Measurements from ENCODE around the gene CFB. TPM values are rescaled to one million over a fixed set of nuclear protein-coding genes. Genes with fewer than 3 reads are reported as not detected.
A peak's percentile ranks its signal among the peaks of the same experiment; 100 is the strongest.
"Not testable (repeated sequence)": the region's sequence is repeated elsewhere in the genome, so short reads cannot be mapped to it uniquely, and the experiment has no call there.

The CFB gene
- total RNA-seq, 1 experiment from 2014 or later: 0.32 TPM

DNA sequence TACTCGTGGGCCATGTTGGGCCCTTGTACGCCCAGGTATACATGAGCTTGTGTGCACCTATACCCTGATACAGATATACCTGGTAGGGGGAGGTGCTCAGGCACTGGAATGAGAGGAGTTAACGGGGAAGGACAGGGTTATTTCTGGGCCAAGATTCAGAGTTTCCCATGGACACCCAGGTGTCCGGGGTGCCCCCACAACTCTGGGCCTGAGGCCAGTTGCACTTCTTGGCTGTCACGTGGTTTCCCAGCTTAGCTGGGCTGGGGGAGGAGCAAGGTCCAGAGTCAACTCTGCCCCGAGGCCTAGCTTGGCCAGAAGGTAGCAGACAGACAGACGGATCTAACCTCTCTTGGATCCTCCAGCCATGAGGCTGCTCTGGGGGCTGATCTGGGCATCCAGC lies 35.8 kb downstream of the CFB start, which contains the start of gene C4A:
TSS of gene C4A (plus strand) at position 314 of the 400 bp plus-strand sequence. CDS start at position 365, 51 bp downstream.
- H3K4me1 ChIP-seq (ENCODE audit: insufficient read depth, low read length, poor library complexity, severe bottlenecking); H3K9me3 ChIP-seq (ENCODE audit: low read depth, low read length, poor library complexity, severe bottlenecking); H3K27ac ChIP-seq (ENCODE audit: low read depth, low read length, poor library complexity, severe bottlenecking); POLR2A ChIA-PET (ENCODE audit: low non-redundant PET); BruUV-seq (replicated peaks); H3K36me3 ChIP-seq (ENCODE audit: insufficient read depth, low read length, poor library complexity, severe bottlenecking); DNase-seq (ENCODE audit: low spot score); intact Hi-C loops (cut with micrococcal nuclease; ENCODE audit: unreplicated experiment); H3K27me3 ChIP-seq (replicated peaks; ENCODE audit: insufficient read depth, low read depth, low read length, poor library complexity); CTCF ChIA-PET; H3K4me3 ChIP-seq (ENCODE audit: low read depth, low read length, poor library complexity, severe bottlenecking): not testable (repeated sequence)

- intact Hi-C loops (cut with micrococcal nuclease; ENCODE audit: unreplicated experiment); BruUV-seq (replicated peaks); DNase-seq (ENCODE audit: low spot score); H3K27ac ChIP-seq (ENCODE audit: low read depth, low read length, poor library complexity, severe bottlenecking); H3K36me3 ChIP-seq (ENCODE audit: insufficient read depth, low read length, poor library complexity, severe bottlenecking); H3K4me1 ChIP-seq (ENCODE audit: insufficient read depth, low read length, poor library complexity, severe bottlenecking); POLR2A ChIA-PET (ENCODE audit: low non-redundant PET); CTCF ChIA-PET; H3K27me3 ChIP-seq (replicated peaks; ENCODE audit: insufficient read depth, low read depth, low read length, poor library complexity); H3K4me3 ChIP-seq (ENCODE audit: low read depth, low read length, poor library complexity, severe bottlenecking); H3K9me3 ChIP-seq (ENCODE audit: low read depth, low read length, poor library complexity, severe bottlenecking): not testable (repeated sequence)
Observed at GRCh38 chr6:31989363-31989762, 43.5 kb downstream of the CFB start.

DNA sequence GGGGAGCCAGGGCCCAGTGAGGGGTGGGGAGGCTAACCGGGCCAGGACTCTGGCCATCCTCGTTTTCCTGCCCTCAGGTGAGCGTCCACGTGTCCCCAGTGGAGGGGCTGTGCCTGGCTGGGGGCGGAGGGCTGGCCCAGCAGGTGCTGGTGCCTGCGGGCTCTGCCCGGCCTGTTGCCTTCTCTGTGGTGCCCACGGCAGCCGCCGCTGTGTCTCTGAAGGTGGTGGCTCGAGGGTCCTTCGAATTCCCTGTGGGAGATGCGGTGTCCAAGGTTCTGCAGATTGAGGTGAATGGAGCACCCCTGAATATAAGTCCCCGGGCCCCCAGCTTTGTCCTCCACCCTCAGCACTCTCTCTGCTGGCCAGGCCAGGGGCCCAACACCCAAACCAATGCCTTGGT lies 48.5 kb downstream of the CFB start:
- intact Hi-C loops (cut with micrococcal nuclease; ENCODE audit: unreplicated experiment); H3K4me3 ChIP-seq (ENCODE audit: low read depth, low read length, poor library complexity, severe bottlenecking); H3K36me3 ChIP-seq (ENCODE audit: insufficient read depth, low read length, poor library complexity, severe bottlenecking); POLR2A ChIA-PET (ENCODE audit: low non-redundant PET); DNase-seq (ENCODE audit: low spot score); H3K27me3 ChIP-seq (replicated peaks; ENCODE audit: insufficient read depth, low read depth, low read length, poor library complexity); CTCF ChIA-PET; H3K9me3 ChIP-seq (ENCODE audit: low read depth, low read length, poor library complexity, severe bottlenecking); H3K4me1 ChIP-seq (ENCODE audit: insufficient read depth, low read length, poor library complexity, severe bottlenecking); BruUV-seq (replicated peaks); H3K27ac ChIP-seq (ENCODE audit: low read depth, low read length, poor library complexity, severe bottlenecking): not testable (repeated sequence)

GRCh38 chr6:31996385-31996784 lies 50.5 kb downstream of the CFB start:
- H3K27me3 ChIP-seq (replicated peaks; ENCODE audit: insufficient read depth, low read depth, low read length, poor library complexity); DNase-seq (ENCODE audit: low spot score); CTCF ChIA-PET; BruUV-seq (replicated peaks); H3K4me3 ChIP-seq (ENCODE audit: low read depth, low read length, poor library complexity, severe bottlenecking); H3K4me1 ChIP-seq (ENCODE audit: insufficient read depth, low read length, poor library complexity, severe bottlenecking); intact Hi-C loops (cut with micrococcal nuclease; ENCODE audit: unreplicated experiment); H3K9me3 ChIP-seq (ENCODE audit: low read depth, low read length, poor library complexity, severe bottlenecking); POLR2A ChIA-PET (ENCODE audit: low non-redundant PET); H3K36me3 ChIP-seq (ENCODE audit: insufficient read depth, low read length, poor library complexity, severe bottlenecking); H3K27ac ChIP-seq (ENCODE audit: low read depth, low read length, poor library complexity, severe bottlenecking): not testable (repeated sequence)

Small RNAs within 50 kb of the gene (microRNA-seq; reads per million reads assigned to microRNA genes)
- 3.2 reads per million, percentile 7 among the genes with 10 or more reads in this experiment for gene MIR1236

Other genes with a start within 250 kb of the CFB start
- 36.3 and 45.6 TPM in 2 replicates for gene ABHD16A, start 242.8 kb upstream of the CFB start, total RNA-seq (2021)
- not detected in 2 replicates for gene LY6G6F, start 239.2 kb upstream of the CFB start, total RNA-seq (2021)
- gene LY6G6D, start 230.7 kb upstream of the CFB start, total RNA-seq (2021): not detected in 2 replicates
- gene LY6G6C, start 224.3 kb upstream of the CFB start, total RNA-seq (2021): 0.42 and 0.80 TPM in 2 replicates
- not detected in 2 replicates for gene MPIG6B, start 222.7 kb upstream of the CFB start, total RNA-seq (2021)
- gene DDAH2, start 216.8 kb upstream of the CFB start, total RNA-seq (2021): 68.2 and 86.7 TPM in 2 replicates
- 371 and 431 TPM in 2 replicates for gene CLIC1, start 209.6 kb upstream of the CFB start, total RNA-seq (2021)
- gene MSH5, start 206.1 kb upstream of the CFB start, total RNA-seq (2021): 76.4 and 102 TPM in 2 replicates
- gene SAPCD1, start 183.4 kb upstream of the CFB start, total RNA-seq (2021): 9.9 and 19.9 TPM in 2 replicates
- 2.7 and 2.8 TPM in 2 replicates for gene VWA7, start 168.8 kb upstream of the CFB start, total RNA-seq (2021)
- 233 and 247 TPM in 2 replicates for gene VARS1, start 150.3 kb upstream of the CFB start, total RNA-seq (2021)
- gene LSM2, start 139.1 kb upstream of the CFB start, total RNA-seq (2021): 99.8 and 104 TPM in 2 replicates
- gene HSPA1L, start 130.8 kb upstream of the CFB start, total RNA-seq (2021): 1.1 and 1.4 TPM in 2 replicates
- 113 and 129 TPM in 2 replicates for gene HSPA1A, start 130.6 kb upstream of the CFB start, total RNA-seq (2021)
- 116 and 131 TPM in 2 replicates for gene HSPA1B, start 118.4 kb upstream of the CFB start, total RNA-seq (2021)
- gene NEU1, start 83.3 kb upstream of the CFB start, total RNA-seq (2021): 28.5 and 34.3 TPM in 2 replicates
- not detected in 2 replicates for gene SLC44A4, start 67.1 kb upstream of the CFB start, total RNA-seq (2021)
- 117 TPM in 2 replicates for gene EHMT2, start 48.4 kb upstream of the CFB start, total RNA-seq (2021)
- gene ZBTB12, start 44.0 kb upstream of the CFB start, total RNA-seq (2021): 21.3 and 25.5 TPM in 2 replicates
- gene C2, start 18.4 kb upstream of the CFB start, total RNA-seq (2021): 0.56 and 1.2 TPM in 2 replicates
- 94.3 and 96.8 TPM in 2 replicates for gene NELFE, start 12.9 kb downstream of the CFB start, total RNA-seq (2021)
- gene SKIC2, start 13.1 kb downstream of the CFB start, total RNA-seq (2021): 64.2 and 71.3 TPM in 2 replicates
- gene DXO, start 26.0 kb downstream of the CFB start, total RNA-seq (2021): 35.6 and 37.2 TPM in 2 replicates
- gene C4A, start 36.0 kb downstream of the CFB start, total RNA-seq (2021): 4.6 TPM in 2 replicates
- 2.2 and 2.3 TPM in 2 replicates for gene C4B, start 68.7 kb downstream of the CFB start, total RNA-seq (2021)
- 0.15 TPM in 1 of 2 replicates, not detected in the other for gene CYP21A2, start 92.3 kb downstream of the CFB start, total RNA-seq (2021)
- gene TNXB, start 163.2 kb downstream of the CFB start, total RNA-seq (2021): 11.5 and 13.6 TPM in 2 replicates
- gene ATF6B, start 182.2 kb downstream of the CFB start, total RNA-seq (2021): 70.2 and 74.7 TPM in 2 replicates
- gene FKBPL, start 184.2 kb downstream of the CFB start, total RNA-seq (2021): 13.5 and 14.1 TPM in 2 replicates
- gene PRRT1, start 205.8 kb downstream of the CFB start, total RNA-seq (2021): 4.5 and 4.7 TPM in 2 replicates
- gene PPT2, start 208.0 kb downstream of the CFB start, total RNA-seq (2021): 58.6 and 70.9 TPM in 2 replicates
- gene EGFL8, start 218.5 kb downstream of the CFB start, total RNA-seq (2021): 31.3 and 32.4 TPM in 2 replicates
- gene AGPAT1, start 230.0 kb downstream of the CFB start, total RNA-seq (2021): 102 and 108 TPM in 2 replicates
- gene RNF5, start 232.3 kb downstream of the CFB start, total RNA-seq (2021): 62.9 and 67.0 TPM in 2 replicates
- gene AGER, start 238.2 kb downstream of the CFB start, total RNA-seq (2021): 13.3 and 18.8 TPM in 2 replicates
- 84.0 and 97.2 TPM in 2 replicates for gene PBX2, start 244.1 kb downstream of the CFB start, total RNA-seq (2021)
- gene GPSM3, start 246.5 kb downstream of the CFB start, total RNA-seq (2021): 4.8 and 6.0 TPM in 2 replicates

Measured in A673 (cell line).